HL-60 (cell line): ENCODE results near the gene COMMD9.
"Not testable (repeated sequence)": the region's sequence is repeated elsewhere in the genome, so short reads cannot be mapped to it uniquely, and the experiment has no call there.

Experiments
- CTCF ChIP-seq: IDR thresholded peaks from one replicate; pipeline ENCODE4 v1.5.1; 2011; ENCODE audit warnings: low read length, control low read depth, inconsistent platforms; ENCODE audit not compliant: insufficient read depth
- POLR2AphosphoS5 ChIP-seq: IDR thresholded peaks from 2 replicates; pipeline ENCODE4 v1.6.1; 2012; ENCODE audit warnings: low read depth
- REST ChIP-seq: IDR thresholded peaks from 2 replicates; pipeline ENCODE4 v1.6.1; 2012; ENCODE audit warnings: low read depth; ENCODE audit not compliant: insufficient replicate concordance

GRCh38 chr11:36325403-36325802 is 36.2 kb upstream of the COMMD9 start:
- TF ChIP-seq POLR2AphosphoS5, REST, CTCF: not testable (repeated sequence)
